ENCODE results near the gene ITGBL1.
A peak's percentile ranks its signal among the peaks of the same experiment; 100 is the strongest.
"Not testable (repeated sequence)": the region's sequence is repeated elsewhere in the genome, so short reads cannot be mapped to it uniquely, and the experiment has no call there.

The ITGBL1 gene

GRCh38 chr13:101514100-101514499 lies 61.6 kb downstream of the ITGBL1 start:
- no peak for DNase-seq (ENCODE audit: low spot score)

GRCh38 chr13:101514695-101515275 lies 62.3 kb downstream of the ITGBL1 start:
- no peak for DNase-seq (ENCODE audit: low spot score)

- DNase-seq (ENCODE audit: low spot score), result no peak
Measured at GRCh38 chr13:101515504-101515903, 63.0 kb downstream of the ITGBL1 start.

- DNase-seq (ENCODE audit: low spot score), result no peak
Measured at GRCh38 chr13:101516262-101516661, 63.8 kb downstream of the ITGBL1 start.

- DNase-seq (ENCODE audit: low spot score), result peak; percentile 63
Measured at GRCh38 chr13:101520672-101521071, 68.2 kb downstream of the ITGBL1 start.

- DNase-seq (ENCODE audit: low spot score), result no peak
Measured at GRCh38 chr13:101521371-101521770, 68.9 kb downstream of the ITGBL1 start.

GRCh38 chr13:101522607-101523006 lies 70.1 kb downstream of the ITGBL1 start:
- no peak for DNase-seq (ENCODE audit: low spot score)

- DNase-seq (ENCODE audit: low spot score), result peak; percentile 45
Measured at GRCh38 chr13:101523154-101524131, 71.0 kb downstream of the ITGBL1 start.

GRCh38 chr13:101527130-101527529 lies 74.7 kb downstream of the ITGBL1 start:
- no peak for DNase-seq (ENCODE audit: low spot score)

- DNase-seq (ENCODE audit: low spot score), result no peak
Measured at GRCh38 chr13:101529422-101529821, 76.9 kb downstream of the ITGBL1 start.

- no peak for DNase-seq (ENCODE audit: low spot score)
Measured at GRCh38 chr13:101530293-101530692, 77.8 kb downstream of the ITGBL1 start.

GRCh38 chr13:101535192-101535746 lies 82.8 kb downstream of the ITGBL1 start:
- DNase-seq (ENCODE audit: low spot score), result no peak

GRCh38 chr13:101536079-101536478 lies 83.6 kb downstream of the ITGBL1 start:
- no peak for DNase-seq (ENCODE audit: low spot score)

GRCh38 chr13:101544544-101544943 lies 92.1 kb downstream of the ITGBL1 start:
- DNase-seq (ENCODE audit: low spot score), result not testable (repeated sequence)

GRCh38 chr13:101544979-101545378 lies 92.5 kb downstream of the ITGBL1 start:
- no peak for DNase-seq (ENCODE audit: low spot score)

- DNase-seq (ENCODE audit: low spot score), result no peak
Measured at GRCh38 chr13:101545521-101545920, 93.0 kb downstream of the ITGBL1 start.

- DNase-seq (ENCODE audit: low spot score), result no peak
Measured at GRCh38 chr13:101552286-101552685, 99.8 kb downstream of the ITGBL1 start.

GRCh38 chr13:101552786-101553185 lies 100.3 kb downstream of the ITGBL1 start:
- DNase-seq (ENCODE audit: low spot score), result peak; percentile 47

GRCh38 chr13:101554420-101555125 lies 102.1 kb downstream of the ITGBL1 start:
- peak; percentile 35 for DNase-seq (ENCODE audit: low spot score)

GRCh38 chr13:101555610-101556009 lies 103.1 kb downstream of the ITGBL1 start:
- DNase-seq (ENCODE audit: low spot score), result no peak

GRCh38 chr13:101556676-101557123 lies 104.2 kb downstream of the ITGBL1 start:
- DNase-seq (ENCODE audit: low spot score), result peak; percentile 69

- DNase-seq (ENCODE audit: low spot score), result no peak
Measured at GRCh38 chr13:101565317-101565716, 112.8 kb downstream of the ITGBL1 start.

Data from GM03348 (cell line).